ENCODE results near the gene HECW1. TPM values are rescaled to one million over a fixed set of nuclear protein-coding genes. Genes with fewer than 3 reads are reported as not detected.
A peak's percentile ranks its signal among the peaks of the same experiment; 100 is the strongest.

The HECW1 gene
- total and polyA plus RNA-seq, 11 donors, result 0.23 TPM; not detected in 10

- Histone ChIP-seq H3K27ac (no peak overlapping the region), H3K36me3 (no peaks in the 10 kb centered on the region), H3K9me3 (no peaks in the 10 kb centered on the region), H3K27me3 (peaks cover 0 to 4% (median 0%) of the 10 kb centered on the region in 9 donors), H3K4me3 (no peak overlapping the region), H3K4me1 (peaks cover 0 to 10% (median 0%) of the 10 kb centered on the region in 12 donors)
- ATAC-seq, result no peak
- WGBS, 4 donors, result 70 to 79% (median 75%) methylated on average over 10 of the region's 10 CpGs
- no peak for TF ChIP-seq POLR2A (IDR thresholded peaks at IDR 0.05)
- TF ChIP-seq CTCF (IDR thresholded peaks at IDR 0.05), result no peak
- intact Hi-C loops (cut with DNase I), result no loop called here
- DNase-seq, result no peak
These were observed 416.3 kb downstream of the HECW1 start for GRCh38 chr7:43528576-43529354.

GRCh38 chr7:43530553-43531410, 418.3 kb downstream of the HECW1 start:
- TF ChIP-seq CTCF (IDR thresholded peaks at IDR 0.05), result no peak
- no peak for TF ChIP-seq POLR2A (IDR thresholded peaks at IDR 0.05)
- DNase-seq, result no peak
- intact Hi-C loops (cut with DNase I), result no loop called here

GRCh38 chr7:43531700-43532099, 419.3 kb downstream of the HECW1 start:
- Histone ChIP-seq H3K36me3 (no peaks in the 10 kb centered on the region), H3K4me1 (peaks cover 0 to 24% (median 0%) of the 10 kb centered on the region in 12 donors), H3K9me3 (no peaks in the 10 kb centered on the region), H3K27me3 (peaks cover 0 to 4% (median 0%) of the 10 kb centered on the region in 9 donors), H3K4me3 (no peak overlapping the region), H3K27ac (no peak overlapping the region)
- DNase-seq (peak in 3 of 5 donors; percentile 23 to 66 (median 51)), ATAC-seq (peak; percentile 69 to 95 (median 90))
- 48 to 58% (median 50%) methylated on average over 9 of the region's 9 CpGs for WGBS, 4 donors
- intact Hi-C loops (cut with DNase I), result no loop called here
- TF ChIP-seq CTCF (IDR thresholded peaks at IDR 0.05) (no peak), POLR2A (IDR thresholded peaks at IDR 0.05) (no peak)

More at GRCh38 chr7:43530553-43531410, 418.3 kb downstream of the HECW1 start:
- H3K4me3 ChIP-seq, result no peak overlapping the region
- no peak for ATAC-seq
- no peaks in the 10 kb centered on the region for H3K9me3 ChIP-seq
- peaks cover 0 to 4% (median 0%) of the 10 kb centered on the region in 9 donors for H3K27me3 ChIP-seq
- no peak overlapping the region for H3K27ac ChIP-seq
- peaks cover 0 to 19% (median 0%) of the 10 kb centered on the region in 12 donors for H3K4me1 ChIP-seq
- 54 to 61% (median 57%) methylated on average over 6 of the region's 6 CpGs for WGBS, 4 donors
- no peaks in the 10 kb centered on the region for H3K36me3 ChIP-seq

Measured in heart left ventricle (tissue), 16 donors.